GM12878 (cell line): Measurements from ENCODE around the gene WHRN. TPM values are rescaled to one million over a fixed set of nuclear protein-coding genes. Genes with fewer than 3 reads are reported as not detected.

Experiments
- ATAC-seq: fragments of 200-7000 bp; cut with Tn5 transposase; 3 replicates; pipeline ENCODE4 v1.9.1; 2020; ENCODE audit warnings: mild to moderate bottlenecking, moderate library complexity
- BruUV-seq: library from RNA; stranded (reverse); fragments of 400-500 nt; replicated peaks from 2 replicates; lab custom pipeline; 2021; lab: Mats Ljungman, UMichigan
- CTCF ChIA-PET: fragments of 300-600 bp; sonication (Branson Sonifier 250); formaldehyde crosslinking; extraction: SDS; loops from one replicate; lab custom pipeline; 2021; ENCODE audit warnings: inconsistent platforms; lab: Yijun Ruan, JAX
- POLR2A ChIA-PET: fragments of 350-600 bp; formaldehyde crosslinking; extraction: SDS; loops from one replicate; lab custom pipeline; 2021; ENCODE audit warnings: inconsistent platforms; lab: Charles Lee
- RAD21 ChIA-PET: fragments of 300-600 bp; sonication (Branson Sonifier 250); formaldehyde crosslinking; loops from one replicate; lab custom pipeline; 2023; ENCODE audit warnings: antibody characterized with exemption; ENCODE audit not compliant: unreplicated experiment; lab: Charles Lee
- SMC1A ChIA-PET: fragments of 300-600 bp; sonication (Branson Sonifier 250); formaldehyde crosslinking; loops from one replicate; lab custom pipeline; 2023; ENCODE audit not compliant: unreplicated experiment, uncharacterized antibody; lab: Charles Lee
- DNase-seq: peaks from one replicate; pipeline ENCODE4 v3.0.0-alpha.2; 2011; ENCODE audit warnings: low read depth, low spot score
- FAIRE-seq: peaks from 3 replicates; lab custom pipeline; 2011; peaks lifted over from hg19 to GRCh38; lab: Jason Lieb, UNC
- H2AFZ ChIP-seq: 2 replicates; pipeline ENCODE4 v1.6.0; 2011; ENCODE audit warnings: low read depth, low read length, control low read depth; ENCODE audit not compliant: control insufficient read depth
- H3K27ac ChIP-seq: 2 replicates; pipeline ENCODE4 v1.5.1; 2011; ENCODE audit warnings: control low read depth; ENCODE audit not compliant: control insufficient read depth, insufficient read depth
- H3K27me3 ChIP-seq, 2 experiments: replicated peaks in 1 of 2; 2 replicates each; pipeline versions ENCODE4 v1.6.0 to v1.6.1; 2011; ENCODE audit warnings: low read length in 1 of 2; ENCODE audit not compliant: control insufficient read depth in 2 of 2, insufficient read depth in 2 of 2
- H3K36me3 ChIP-seq, 2 experiments: 2 replicates each; pipeline ENCODE4 v1.5.1; 2011; ENCODE audit warnings: low read length in 1 of 2; ENCODE audit not compliant: control insufficient read depth in 2 of 2, insufficient read depth in 2 of 2
- H3K4me1 ChIP-seq: 2 replicates; pipeline ENCODE4 v1.6.1; 2011; ENCODE audit warnings: mild to moderate bottlenecking, low read length, moderate library complexity, mixed read lengths; ENCODE audit not compliant: control insufficient read depth, insufficient read depth
- H3K4me2 ChIP-seq: 2 replicates; pipeline ENCODE4 v1.6.0; 2011; ENCODE audit warnings: control low read depth; ENCODE audit not compliant: control insufficient read depth, insufficient read depth
- H3K4me3 ChIP-seq: fragments of 200-600 bp; sonication (generic); 2 replicates; pipeline ENCODE4 v1.5.1; 2016
- H3K79me2 ChIP-seq: 2 replicates; pipeline ENCODE4 v1.6.0; 2011; ENCODE audit warnings: low read length; ENCODE audit not compliant: control insufficient read depth, insufficient read depth
- H3K9ac ChIP-seq: 2 replicates; pipeline ENCODE4 v1.8.0; 2011; ENCODE audit warnings: low read length, control low read depth, mixed read lengths; ENCODE audit not compliant: control insufficient read depth, insufficient read depth
- H3K9me3 ChIP-seq: replicated peaks from 3 replicates; pipeline ENCODE4 v1.5.1; 2011; ENCODE audit warnings: mild to moderate bottlenecking, low read length; ENCODE audit not compliant: control insufficient read depth, insufficient read depth
- H4K20me1 ChIP-seq: 2 replicates; pipeline ENCODE4 v1.6.0; 2011; ENCODE audit not compliant: control insufficient read depth, insufficient read depth
- BCL11A ChIP-seq: IDR thresholded peaks from 2 replicates; pipeline ENCODE4 v1.6.1; 2011; ENCODE audit warnings: low read depth, low read length
- BHLHE40 ChIP-seq, 2 experiments: fragments of 450-650 bp in 1 of 2; IDR thresholded peaks; 2 replicates each; pipeline ENCODE4 v1.6.1; 2011 to 2017; ENCODE audit warnings: low read depth in 2 of 2, borderline replicate concordance in 1 of 2, improper control_type of control experiment in 1 of 2, low read length in 1 of 2, mild to moderate bottlenecking in 1 of 2
- CBFB ChIP-seq: IDR thresholded peaks from 2 replicates; pipeline ENCODE4 v1.6.1; 2016; ENCODE audit warnings: antibody characterized with exemption, low read depth
- CEBPZ ChIP-seq: fragments of 150-350 bp; IDR thresholded peaks from 2 replicates; pipeline ENCODE4 v1.6.1; 2016; ENCODE audit warnings: low read depth, low read length
- ELK1 ChIP-seq: IDR thresholded peaks from 2 replicates; pipeline ENCODE4 v1.6.1; 2012; ENCODE audit warnings: low read depth, low read length, improper control_type of control experiment
- PML ChIP-seq: IDR thresholded peaks from 2 replicates; pipeline ENCODE4 v1.6.1; 2012; ENCODE audit warnings: low read length, inconsistent platforms
- RELB ChIP-seq: fragments of 450-650 bp; IDR thresholded peaks from 2 replicates; pipeline ENCODE4 v1.6.1; 2017; ENCODE audit warnings: low read depth, mild to moderate bottlenecking, moderate library complexity
- REST ChIP-seq: IDR thresholded peaks from 2 replicates; pipeline ENCODE4 v1.6.1; 2012; ENCODE audit warnings: mild to moderate bottlenecking, low read depth, low read length
- TAF1 ChIP-seq: IDR thresholded peaks from 2 replicates; pipeline ENCODE4 v1.6.1; 2011; ENCODE audit warnings: mild to moderate bottlenecking, low read depth, low read length, borderline replicate concordance
- USF1 ChIP-seq: IDR thresholded peaks from 2 replicates; pipeline ENCODE4 v1.6.1; 2011; ENCODE audit warnings: borderline replicate concordance, low read depth, mild to moderate bottlenecking, moderate library complexity, mixed read lengths, low read length; ENCODE audit not compliant: insufficient read depth; ENCODE audit errors: extremely low read length
- WGBS: methylation state at CpG from one replicate; pipeline ENCODE4 v1.1.6; 2016; ENCODE audit warnings: low lambda C conversion rate; ENCODE audit not compliant: insufficient replicate concordance, insufficient coverage; ENCODE audit errors: missing lambda C conversion rate; 5-methylcytosine and 5-hydroxymethylcytosine counted together
- in situ Hi-C: fragments of 300-500 bp; cut with MboI; formaldehyde crosslinking; loops from 9 replicates; pipeline ENCODE4 v1.14.3; 2018; ENCODE audit warnings: mixed read lengths
- intact Hi-C: fragments of 100-400 bp; cut with micrococcal nuclease; formaldehyde crosslinking; loops from one replicate; pipeline ENCODE4 v1.14.2; 2022; ENCODE audit not compliant: unreplicated experiment
- polyA plus RNA-seq, 11 experiments: library from polyadenylated mRNA; depleted of rRNA in 4 of 11; unstranded in 6 of 11; stranded (reverse) in 5 of 11; fragments of >200 nt; fragmentation: Nextera tagmentation in 4 of 11; fragmentation: Illumina TruSeq in 1 of 11; extraction: Ambion mirVana in 4 of 11; extraction: Trizol in 1 of 11; gene quantifications; 1 replicate in 1 of 11; 2 replicates in 10 of 11; pipeline versions ENCODE4 v1.2.1 to v1.2.3, GENCODE V29; 2011 to 2016; ENCODE audit warnings: inconsistent platforms in 2 of 11, missing spikeins in 2 of 11, low read depth in 1 of 11
- total RNA-seq, 4 experiments: library from RNA; depleted of rRNA in 3 of 4; stranded (reverse); fragments of >200 nt in 3 of 4; fragmentation: Illumina TruSeq in 1 of 4; extraction: Trizol in 1 of 4; gene quantifications; 2 replicates each; pipeline versions ENCODE4 v1.2.1 to v1.2.3, GENCODE V29; 2013 to 2021

Gene WHRN
- total and polyA plus RNA-seq, 10 of the 15 experiments (the other 5 are each of a cell fraction or from before 2014, with no cell fraction given), result 0.04 to 18.2 (median 0.68) TPM; not detected in 1

GRCh38 chr9:114506082-114506390, 763 bp upstream of the WHRN start:
- CTCF ChIA-PET, result interaction anchor here (1.3 to 12.7 kb wide), 11 partner anchors 12 to 147 kb away, joined by 3 to 256 read pairs (median 20); no protein-coding TSS in a partner anchor
- Histone ChIP-seq H3K9ac (no peak overlapping the region), H3K79me2 (no peaks in the 10 kb centered on the region), H2AFZ (no peak overlapping the region), H3K27ac (no peak overlapping the region), H3K4me3 (peak overlapping the region; percentile 64; the same call in 1 of the 2 replicates), H3K36me3 (no peaks in the 10 kb centered on the region), H3K4me1 (0 out of 2 replicates have a peak, but pooled peaks cover 3% of the 10 kb centered on the region), H3K27me3 (peaks cover 5 to 9% of the 10 kb centered on the region in 2 experiments), H3K4me2 (peak overlapping the region; percentile 70), H4K20me1 (no peaks in the 10 kb centered on the region), H3K9me3 (no peaks in the 10 kb centered on the region)
- 79% methylated on average over 7 of the region's 7 CpGs for WGBS
- FAIRE-seq (no peak), DNase-seq (no peak), ATAC-seq (no peak)
- SMC1A ChIA-PET, result interaction anchor here (0.9 to 11.8 kb wide), 8 partner anchors 13 to 147 kb away, joined by 3 to 139 read pairs (median 29); partner anchors contain the start of gene ATP6V1G1
- intact Hi-C loops (loop anchor here (5.0 to 10.0 kb wide), 2 partner anchors 99 to 161 kb away; no protein-coding TSS in a partner anchor), in situ Hi-C loops (no loop called here)
- RAD21 ChIA-PET, result interaction anchor here (1.1 to 13.7 kb wide), 6 partner anchors 12 to 147 kb away, joined by 3 to 116 read pairs (median 24); no protein-coding TSS in a partner anchor
- no TSS peak for BruUV-seq
- POLR2A ChIA-PET, result interaction anchor here (1.8 to 7.3 kb wide), 2 partner anchors 19 to 101 kb away, joined by 4 to 85 read pairs; no protein-coding TSS in a partner anchor
- TF ChIP-seq TAF1, result no peak
- TF ChIP-seq CBFB, result no peak
- no peak for TF ChIP-seq BHLHE40 (IDR thresholded peaks at IDR 0.05; ENCODE audit: borderline replicate concordance in 1 of 2, low read depth in 2 of 2, low read length in 1 of 2)
- TF ChIP-seq CEBPZ, result no peak
- no peak for TF ChIP-seq BCL11A
- TF ChIP-seq USF1, result no peak
- TF ChIP-seq ELK1, result no peak
- no peak for TF ChIP-seq REST
- no peak for TF ChIP-seq PML
- TF ChIP-seq RELB, result no peak
